ENCODE results near the gene OTUD7B. TPM values are rescaled to one million over a fixed set of nuclear protein-coding genes. Genes with fewer than 3 reads are reported as not detected.

Gene OTUD7B
- total RNA-seq, 1 experiment from 2014 or later = 23.5 TPM

GRCh38 chr1:150002217-150002616 lies 8.3 kb downstream of the OTUD7B start:
- Histone ChIP-seq H4K5ac (ENCODE audit: insufficient read length, low read depth, low read length) (no peak overlapping the region), H3K14ac (ENCODE audit: insufficient read depth, low read length) (no peak overlapping the region), H4K91ac (ENCODE audit: insufficient read length, low read depth, low read length) (no peak overlapping the region), H3K27ac (ENCODE audit: insufficient read length, low read depth, low read length) (peak overlapping the region; percentile 39), H3K23me2 (ENCODE audit: insufficient read length, low read depth, low read length, poor library complexity, severe bottlenecking) (no peaks in the 10 kb centered on the region), H3K27me3 (ENCODE audit: insufficient read depth, low read length) (no peaks in the 10 kb centered on the region), H2BK120ac (ENCODE audit: low read depth, low read length, poor library complexity, severe bottlenecking) (no peak overlapping the region), H2BK5ac (ENCODE audit: insufficient read length, low read length) (no peak overlapping the region), H3K79me1 (ENCODE audit: insufficient read depth, low read depth, low read length, poor library complexity, severe bottlenecking) (peaks cover 2% of the 10 kb centered on the region), H3K23ac (ENCODE audit: insufficient read length, low read depth, low read length) (no peak overlapping the region), H3K4me1 (ENCODE audit: insufficient read depth, low read length) (no peaks in the 10 kb centered on the region), H2BK15ac (ENCODE audit: low read depth, low read length) (no peak overlapping the region), H3K56ac (ENCODE audit: insufficient read length, low read depth, low read length) (no peak overlapping the region), H3K9ac (ENCODE audit: extremely low read depth, insufficient read length, low read length) (no peak overlapping the region), H2AK5ac (ENCODE audit: insufficient read length, low read length) (no peak overlapping the region), H2BK20ac (ENCODE audit: low read depth, low read length, poor library complexity, severe bottlenecking) (no peak overlapping the region), H2BK12ac (ENCODE audit: insufficient read length, low read depth, low read length) (no peak overlapping the region), H4K20me1 (ENCODE audit: control insufficient read depth, insufficient read depth, insufficient read length) (no peaks in the 10 kb centered on the region), H3K79me2 (ENCODE audit: insufficient read depth, low read length) (peaks cover 2% of the 10 kb centered on the region), H3K9me3 (ENCODE audit: control insufficient read depth, low read depth, low read length) (no peaks in the 10 kb centered on the region), H3T11ph (ENCODE audit: low read length) (no peak overlapping the region), H4K8ac (replicated peaks; ENCODE audit: insufficient read length, low read depth, low read length) (no peak overlapping the region), H2AFZ (ENCODE audit: low read length) (no peak overlapping the region), H3K4ac (ENCODE audit: low read depth, low read length) (no peak overlapping the region), H3K4me2 (ENCODE audit: insufficient read depth, insufficient read length, low read length) (no peak overlapping the region), H3K18ac (ENCODE audit: insufficient read length, low read depth, low read length) (no peak overlapping the region)
- H3K9me3 Mint-ChIP-seq = no peaks in the 10 kb centered on the region
- H3K4me3 Mint-ChIP-seq = no peak overlapping the region
- peak overlapping the region in 1 of 3 experiments; percentile 60; a peak in 2 of 7 replicates for H3K27ac Mint-ChIP-seq
- no peaks in the 10 kb centered on the region for H3K27me3 Mint-ChIP-seq (ENCODE audit: low read depth)
- WGBS (ENCODE audit: extremely low coverage, insufficient read length, low lambda C conversion rate) = no CpG with 5 or more reads among the region's 2 CpGs
- H3K4me1 Mint-ChIP-seq = peaks cover 10 to 34% of the 10 kb centered on the region in 2 experiments
- DNase-seq = no peak
- peaks cover 7 to 38% (median 35%) of the 10 kb centered on the region in 3 experiments; a peak in 6 of 7 replicates for H3K36me3 Mint-ChIP-seq (ENCODE audit: insufficient read depth in 1 of 3, low read depth in 3 of 3)
- no peak for TF ChIP-seq CTCF (conservative IDR thresholded peaks at IDR 0.05)
